COR-L47 (cell line): ENCODE results near the gene SFXN3.
"Not testable (repeated sequence)": the region's sequence is repeated elsewhere in the genome, so short reads cannot be mapped to it uniquely, and the experiment has no call there.

Source experiments
- DNase-seq: peaks from one replicate; lab custom pipeline; 2025; lab: John Stamatoyannopoulos, UW

The SFXN3 gene

GRCh38 chr10:101016814-101017213 is 14.2 kb upstream of the SFXN3 start:
- no peak for DNase-seq

DNA sequence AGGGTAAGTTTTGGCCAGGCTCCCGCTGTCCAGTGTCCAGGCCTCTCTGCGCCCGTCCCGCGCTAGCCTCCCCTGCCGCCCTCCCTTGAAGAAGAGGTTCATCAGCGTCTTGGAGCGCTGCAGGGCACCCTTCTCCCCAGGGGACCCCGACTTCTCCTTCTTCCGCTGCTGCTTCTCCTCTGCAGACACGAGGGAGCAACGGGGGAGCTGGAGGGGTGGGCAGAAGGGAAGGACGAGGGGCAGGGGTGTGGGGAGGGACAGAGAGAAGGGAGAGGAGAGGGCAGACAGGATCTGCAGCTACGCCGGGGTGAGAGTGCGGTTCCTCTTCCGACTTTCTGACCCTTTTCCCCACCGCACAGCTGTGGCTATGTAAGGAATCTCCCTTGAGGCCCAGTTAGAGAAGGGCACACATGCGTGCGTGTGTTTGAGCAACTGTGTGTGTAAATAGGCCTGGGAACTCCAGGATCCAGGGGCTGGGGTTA is 12.9 kb upstream of the SFXN3 start:
- DNase-seq: no peak

DNA sequence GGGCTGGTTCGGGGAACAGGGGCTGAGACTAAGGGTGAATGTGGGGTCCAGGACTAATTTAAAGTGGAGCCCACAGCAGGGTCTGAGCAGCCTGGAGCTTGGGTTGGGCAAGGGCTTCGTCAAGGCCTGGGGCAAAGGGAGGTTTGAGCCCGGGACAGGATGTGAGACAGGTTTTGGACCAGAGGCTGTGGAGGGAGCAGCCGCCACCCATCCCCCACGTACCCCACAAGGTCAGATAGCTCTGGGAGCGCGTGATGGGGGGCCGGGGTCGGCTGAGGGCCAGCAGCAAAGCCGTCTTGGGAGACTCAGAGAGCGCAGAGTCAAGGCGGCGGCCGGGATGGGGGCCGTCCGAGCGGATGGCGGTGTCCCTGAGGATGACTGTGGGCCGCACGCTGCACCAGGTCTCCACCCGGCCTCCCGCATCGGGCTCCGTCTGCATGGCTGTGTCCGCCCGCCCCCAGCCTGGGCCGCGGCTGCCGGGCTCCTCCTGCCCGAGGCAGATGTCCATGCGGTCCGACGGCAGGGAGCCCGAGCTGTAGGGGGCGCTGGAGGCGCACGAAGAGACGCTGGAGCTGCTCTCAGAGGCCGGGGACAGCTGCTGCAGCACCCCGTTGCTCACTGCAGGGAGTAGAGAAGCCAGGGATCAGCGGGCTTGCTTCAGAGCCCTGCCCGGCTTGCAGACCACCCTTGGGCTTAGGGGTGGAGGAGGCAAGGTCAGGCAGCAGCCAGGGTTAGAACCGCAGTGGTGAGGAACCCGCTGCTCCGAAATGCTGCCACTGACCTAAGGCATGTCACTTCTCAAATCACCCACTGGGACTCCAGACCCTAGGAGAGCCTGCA is 12.2 kb upstream of the SFXN3 start:
- DNase-seq: peak; percentile 37

DNA sequence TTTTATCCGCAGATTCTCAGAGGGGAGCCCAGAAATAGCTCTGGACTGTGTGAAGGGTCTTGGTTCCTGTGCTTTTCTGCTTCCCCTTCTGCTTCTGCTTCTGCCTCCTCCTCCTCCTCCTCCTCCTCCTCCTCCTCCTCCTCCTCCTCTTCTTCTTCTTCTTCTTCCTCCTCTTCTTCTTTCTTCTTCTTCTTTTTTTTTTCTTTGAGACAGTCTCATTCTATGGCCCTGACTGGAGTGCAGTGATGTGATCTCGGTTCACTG is 11.7 kb upstream of the SFXN3 start:
- no peak for DNase-seq

DNA sequence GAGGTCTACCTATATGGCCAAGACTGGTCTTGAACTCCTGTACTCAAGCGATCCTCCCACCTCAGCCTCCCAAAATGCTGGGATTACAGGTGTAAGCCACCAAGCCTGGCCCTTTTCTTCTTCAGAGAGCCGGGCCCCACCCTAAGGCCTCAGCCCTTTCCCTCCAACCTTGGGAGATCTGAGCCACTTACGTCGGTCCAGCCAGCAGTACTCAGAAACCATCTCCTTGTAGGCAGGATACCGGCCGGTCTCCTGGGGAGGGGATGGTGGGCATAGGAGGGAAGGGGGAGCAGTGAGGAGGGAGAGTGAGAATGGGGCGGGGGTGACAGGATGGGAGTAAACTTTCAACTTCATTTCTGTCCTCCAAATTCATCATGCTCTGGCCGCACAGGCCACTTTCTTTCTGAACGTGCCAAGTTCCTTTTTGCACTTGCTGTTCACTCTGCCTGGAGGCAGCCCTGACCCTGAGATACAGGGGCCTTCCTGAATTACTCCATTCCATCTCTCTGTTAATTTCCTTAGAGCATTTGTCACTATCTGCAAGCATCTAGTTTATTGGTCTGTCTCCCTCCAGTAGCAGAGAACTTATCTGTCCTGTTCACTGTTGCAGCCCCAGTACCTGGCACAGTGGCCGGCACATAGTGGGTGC is 10.5 kb upstream of the SFXN3 start:
- DNase-seq: no peak

DNA sequence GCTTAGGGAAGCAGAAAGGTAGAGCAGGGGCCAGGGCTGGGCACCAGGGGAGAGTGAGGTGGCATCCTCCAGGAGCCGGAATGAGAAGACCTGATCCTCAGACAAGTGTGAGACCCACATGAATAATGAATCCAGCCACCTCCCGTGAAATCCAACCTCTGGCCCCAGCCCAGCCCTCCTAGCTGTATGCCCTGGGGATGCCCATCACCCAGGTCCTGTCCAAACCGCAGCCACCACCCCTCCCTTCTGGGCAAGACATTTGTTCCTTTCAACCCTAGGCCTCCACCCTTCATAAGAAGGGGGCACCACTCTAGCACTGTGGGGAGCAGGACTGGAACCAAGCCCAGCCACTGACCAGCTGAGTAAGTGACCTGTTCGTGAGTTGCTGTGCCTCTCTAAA is 9.8 kb upstream of the SFXN3 start:
- DNase-seq: no peak

- DNase-seq: no peak
These were observed 9.3 kb upstream of the SFXN3 start for GRCh38 chr10:101021692-101022251.

DNA sequence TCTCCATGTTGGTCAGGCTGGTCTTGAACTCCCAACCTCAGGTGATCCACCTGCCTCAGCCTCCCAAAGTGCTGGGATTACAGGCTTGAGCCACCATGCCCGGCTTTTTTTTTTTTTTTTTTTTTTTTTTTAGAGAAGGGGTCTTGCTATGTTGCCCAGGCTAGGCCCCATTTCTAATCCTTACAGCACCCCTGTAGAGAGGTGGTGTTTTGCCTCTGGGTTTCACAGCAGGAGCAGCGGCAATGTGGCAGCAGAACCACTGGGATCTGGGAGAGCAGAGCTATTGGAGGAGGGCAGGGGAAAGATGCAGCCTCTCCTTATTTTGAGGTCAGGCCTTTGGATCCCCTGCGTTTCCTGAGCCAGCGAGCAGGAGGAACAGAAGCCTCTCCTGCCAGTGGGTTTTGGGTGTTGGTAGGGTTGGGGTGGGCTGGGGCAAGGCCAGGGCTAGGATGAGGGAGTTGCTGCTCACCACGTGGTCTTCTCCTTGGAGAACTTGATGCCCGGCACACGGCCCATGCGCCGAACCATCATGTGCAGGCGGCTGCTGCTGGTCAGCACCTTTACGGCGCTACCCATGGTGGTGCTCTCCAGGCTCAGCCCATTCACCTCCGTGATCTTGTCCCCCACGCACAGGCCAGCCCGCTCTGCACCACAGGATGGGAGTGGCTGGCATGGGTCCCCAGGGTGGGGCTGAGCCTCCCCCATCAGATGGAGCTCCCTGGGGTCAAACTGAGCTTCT is 7.9 kb upstream of the SFXN3 start:
- DNase-seq: no peak

DNA sequence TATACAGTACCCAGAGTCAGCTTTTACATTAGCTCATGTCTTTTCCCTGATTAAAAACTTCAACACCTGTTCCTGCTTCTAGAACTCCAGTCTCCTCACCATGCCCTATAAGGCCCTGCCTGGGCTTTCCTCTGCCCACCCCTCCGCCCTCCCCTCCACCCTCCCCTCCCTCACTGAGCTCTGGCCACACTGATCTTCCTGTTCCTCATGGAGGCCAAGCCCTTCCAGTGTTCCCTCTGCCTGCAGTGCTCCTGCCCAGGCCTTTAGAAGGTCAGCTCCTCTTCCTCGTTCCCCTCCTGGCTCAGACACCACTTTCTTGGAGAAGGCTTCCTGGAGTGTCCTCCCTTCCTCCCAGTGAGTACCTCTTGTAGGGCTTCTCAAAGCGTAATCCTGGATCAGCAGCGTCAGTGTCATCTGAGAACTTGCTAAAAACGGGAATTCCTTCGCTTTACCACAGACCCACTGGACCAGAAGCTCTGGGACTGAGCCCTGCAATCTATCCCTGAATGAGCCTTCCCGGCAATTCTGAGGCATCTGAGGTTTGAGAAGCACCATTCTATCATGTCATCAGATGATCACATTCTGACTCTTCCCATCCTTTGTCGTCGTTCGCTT is 3.8 kb upstream of the SFXN3 start:
- no peak for DNase-seq

GRCh38 chr10:101028446-101029337 is 2.3 kb upstream of the SFXN3 start:
- no peak for DNase-seq

DNA sequence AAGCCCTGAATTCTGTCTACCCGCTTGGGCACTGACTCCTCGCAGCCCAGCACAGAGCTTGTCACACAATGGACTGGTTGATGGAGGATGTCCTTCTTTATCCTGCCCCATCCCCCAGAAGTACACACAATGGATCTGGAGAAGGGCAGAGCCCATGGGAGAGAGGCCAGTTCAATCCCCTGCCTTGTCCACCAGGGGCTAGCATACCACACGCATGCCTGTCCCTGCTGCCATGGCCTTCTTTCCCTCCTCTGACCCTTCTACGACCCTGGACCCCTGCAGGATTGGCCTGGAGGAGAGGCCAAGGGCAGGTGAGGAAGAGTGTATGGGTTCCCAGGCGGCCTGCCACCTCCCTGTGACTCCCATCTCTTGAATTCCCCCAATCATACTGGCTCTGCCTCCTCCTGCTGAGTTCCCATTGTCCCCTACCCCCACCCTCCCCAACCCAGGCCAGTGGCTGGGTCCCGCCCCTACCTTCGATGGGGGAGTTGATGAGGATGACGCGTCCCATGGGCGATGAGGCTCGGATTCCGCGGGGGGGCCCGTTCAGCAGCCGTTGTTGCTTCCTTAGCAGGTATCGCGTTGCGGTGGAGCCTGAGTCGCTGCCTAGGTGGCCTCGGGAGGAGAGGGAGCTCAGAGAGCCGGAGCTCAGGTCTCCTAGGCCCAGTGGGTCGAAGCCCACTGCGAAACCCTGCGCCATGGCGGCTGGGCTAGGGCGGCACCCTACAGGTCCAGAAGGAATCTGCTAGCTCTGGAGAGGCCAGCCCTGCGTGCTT is 1.3 kb upstream of the SFXN3 start:
- DNase-seq: no peak

GRCh38 chr10:101030496-101031127 is 422 bp upstream of the SFXN3 start:
- no peak for DNase-seq

GRCh38 chr10:101031796-101032636 is 982 bp downstream of the SFXN3 start:
- DNase-seq: peak; percentile 21

GRCh38 chr10:101032637-101033224 is 1.7 kb downstream of the SFXN3 start:
- no peak for DNase-seq

DNA sequence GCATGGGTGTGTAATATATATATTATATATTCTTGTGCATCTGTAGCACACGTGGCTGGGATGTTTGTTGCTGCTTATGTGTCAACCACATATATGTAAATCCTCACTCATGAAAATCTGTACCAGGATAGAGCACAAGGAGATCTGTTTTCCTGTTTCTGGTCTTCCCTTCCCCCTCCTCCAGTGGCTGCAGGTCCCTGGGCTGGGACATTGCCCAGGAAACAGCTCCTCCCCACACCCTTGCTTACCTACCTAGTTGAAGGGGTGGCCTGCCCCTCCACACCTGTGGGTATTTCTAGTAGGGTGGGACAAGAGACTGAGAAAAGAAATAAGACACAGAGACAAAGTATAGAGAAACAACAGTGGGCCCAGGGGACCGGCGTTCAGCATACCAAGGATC is 2.2 kb downstream of the SFXN3 start:
- no peak for DNase-seq

- not testable (repeated sequence) for DNase-seq
These were observed 3.4 kb downstream of the SFXN3 start for GRCh38 chr10:101034404-101034803.

DNA sequence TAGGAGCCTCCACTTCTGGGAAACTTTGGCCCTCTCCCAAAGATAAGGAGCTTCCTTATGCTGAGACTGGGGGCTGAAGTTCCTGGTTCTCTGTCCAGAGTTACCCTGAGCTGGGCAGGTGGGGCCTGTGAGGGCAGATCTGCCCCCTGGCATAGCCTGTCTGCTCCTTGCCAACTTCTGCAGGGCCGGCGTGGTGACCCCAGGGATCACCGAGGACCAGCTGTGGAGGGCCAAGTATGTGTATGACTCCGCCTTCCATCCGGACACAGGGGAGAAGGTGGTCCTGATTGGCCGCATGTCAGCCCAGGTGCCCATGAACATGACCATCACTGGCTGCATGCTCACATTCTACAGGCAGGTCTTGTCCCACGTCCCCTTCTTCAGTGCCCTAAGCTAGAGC is 4.3 kb downstream of the SFXN3 start:
- no peak for DNase-seq

GRCh38 chr10:101035916-101036702 is 5.1 kb downstream of the SFXN3 start:
- no peak for DNase-seq
